Endothelial cell of umbilical vein (primary cell): ENCODE results near the gene SAE1.

Source experiments
- JUN ChIP-seq: IDR thresholded peaks from 2 replicates; pipeline ENCODE4 v1.6.1; 2011; ENCODE audit warnings: borderline replicate concordance, low read depth; ENCODE audit not compliant: insufficient read length, insufficient read depth
- TF ChIP-seq, protein P1 (sequence below), 2 donors: IDR thresholded peaks; 1 replicate in 1 of 2; 2 replicates in 1 of 2; pipeline ENCODE4 v1.5.1; 2011; ENCODE audit warnings: low read length in 2 of 2, mild to moderate bottlenecking in 2 of 2, moderate library complexity in 2 of 2, control low read depth in 1 of 2, inconsistent platforms in 1 of 2, low read depth in 1 of 2; ENCODE audit not compliant: insufficient read depth in 1 of 2; ENCODE audit errors: extremely low read depth in 1 of 2

DNA sequence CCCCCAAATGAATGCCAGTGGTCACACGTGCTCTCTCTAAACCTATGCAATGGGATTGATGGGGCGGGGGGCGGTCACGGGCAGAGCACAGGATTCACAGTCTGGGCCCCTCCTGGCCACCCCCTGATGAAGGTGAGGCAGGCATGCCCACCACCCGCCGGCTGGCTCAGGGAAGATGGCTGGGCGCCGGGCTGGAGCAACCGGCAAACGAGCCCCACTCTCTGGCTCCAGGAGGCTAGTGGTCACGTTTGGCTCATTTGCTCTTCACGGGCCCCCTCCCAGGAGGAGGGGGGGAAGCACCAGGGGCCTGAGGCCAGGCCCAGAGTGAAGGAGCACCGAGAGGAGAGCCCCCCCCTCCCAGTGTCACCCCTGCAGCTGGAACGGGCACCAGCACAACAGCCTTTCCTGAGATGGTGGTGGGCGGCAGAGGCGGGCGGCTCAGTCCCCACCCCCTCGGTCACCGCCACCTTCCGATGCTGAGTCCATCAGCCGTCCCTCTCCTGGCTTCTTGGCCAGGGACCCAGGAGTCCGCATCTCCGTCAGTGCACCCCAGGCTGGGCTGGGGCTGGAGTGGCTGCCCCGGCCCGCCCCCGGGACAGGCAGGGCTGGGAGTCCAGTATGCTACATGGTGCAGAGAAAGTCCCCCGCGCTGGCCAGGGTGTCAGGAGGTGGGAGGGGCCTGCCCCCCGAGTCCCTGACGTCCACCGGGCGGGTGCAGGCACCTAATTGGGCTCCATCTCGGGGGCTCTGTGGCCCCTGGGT is 90.6 kb downstream of the SAE1 start:
- TF ChIP-seq, protein P1, sequence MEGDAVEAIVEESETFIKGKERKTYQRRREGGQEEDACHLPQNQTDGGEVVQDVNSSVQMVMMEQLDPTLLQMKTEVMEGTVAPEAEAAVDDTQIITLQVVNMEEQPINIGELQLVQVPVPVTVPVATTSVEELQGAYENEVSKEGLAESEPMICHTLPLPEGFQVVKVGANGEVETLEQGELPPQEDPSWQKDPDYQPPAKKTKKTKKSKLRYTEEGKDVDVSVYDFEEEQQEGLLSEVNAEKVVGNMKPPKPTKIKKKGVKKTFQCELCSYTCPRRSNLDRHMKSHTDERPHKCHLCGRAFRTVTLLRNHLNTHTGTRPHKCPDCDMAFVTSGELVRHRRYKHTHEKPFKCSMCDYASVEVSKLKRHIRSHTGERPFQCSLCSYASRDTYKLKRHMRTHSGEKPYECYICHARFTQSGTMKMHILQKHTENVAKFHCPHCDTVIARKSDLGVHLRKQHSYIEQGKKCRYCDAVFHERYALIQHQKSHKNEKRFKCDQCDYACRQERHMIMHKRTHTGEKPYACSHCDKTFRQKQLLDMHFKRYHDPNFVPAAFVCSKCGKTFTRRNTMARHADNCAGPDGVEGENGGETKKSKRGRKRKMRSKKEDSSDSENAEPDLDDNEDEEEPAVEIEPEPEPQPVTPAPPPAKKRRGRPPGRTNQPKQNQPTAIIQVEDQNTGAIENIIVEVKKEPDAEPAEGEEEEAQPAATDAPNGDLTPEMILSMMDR (IDR thresholded peaks at IDR 0.05; ENCODE audit: extremely low read depth in 1 of 2, insufficient read depth in 1 of 2, low read depth in 1 of 2, low read length in 2 of 2), result no peak
- no peak for TF ChIP-seq JUN
